K562 (cell line): ENCODE results near the gene TCF25. TPM values are rescaled to one million over a fixed set of nuclear protein-coding genes. Genes with fewer than 3 reads are reported as not detected.
A peak's percentile ranks its signal among the peaks of the same experiment; 100 is the strongest.

Source experiments
- BCOR ChIP-seq: fragments of 450-650 bp; IDR thresholded peaks from 2 replicates; pipeline ENCODE4 v1.6.1; 2016
- E2F3 ChIP-seq: fragments of 250-450 bp; sonication (Bioruptor Pico); IDR thresholded peaks from 2 replicates; pipeline ENCODE4 v1.4.0; 2020; ENCODE audit warnings: mild to moderate bottlenecking
- E2F4 ChIP-seq: sonication (generic); formaldehyde crosslinking; IDR thresholded peaks from 2 replicates; pipeline ENCODE4 v1.8.0; 2022; ENCODE audit warnings: mild to moderate bottlenecking, low read depth, missing genetic modification reagents
- ELK3 ChIP-seq: fragments of 450-650 bp; formaldehyde crosslinking; IDR thresholded peaks from 2 replicates; pipeline ENCODE4 v1.4.0; 2020; ENCODE audit warnings: mild to moderate bottlenecking
- ETV5 ChIP-seq: sonication (generic); formaldehyde crosslinking; IDR thresholded peaks from 2 replicates; pipeline ENCODE4 v1.4.0; 2020; ENCODE audit warnings: low read depth, mild to moderate bottlenecking, missing genetic modification reagents
- FOXO4 ChIP-seq: fragments of 450-650 bp; formaldehyde crosslinking; IDR thresholded peaks from 2 replicates; pipeline ENCODE4 v1.4.0; 2020; ENCODE audit warnings: mild to moderate bottlenecking, moderate library complexity
- MAX ChIP-seq: sonication (generic); formaldehyde crosslinking; IDR thresholded peaks from 2 replicates; pipeline ENCODE4 v1.9.0; 2022; ENCODE audit warnings: mild to moderate bottlenecking, missing genetic modification reagents
- MCM3 ChIP-seq: fragments of 450-650 bp; IDR thresholded peaks from 2 replicates; pipeline ENCODE4 v1.6.1; 2016
- MXI1 ChIP-seq: IDR thresholded peaks from 2 replicates; pipeline ENCODE4 v1.6.1; 2011; ENCODE audit warnings: low read depth, mild to moderate bottlenecking, improper control_type of control experiment, low read length
- NFE2 ChIP-seq: IDR thresholded peaks from 2 replicates; pipeline ENCODE4 v1.6.1; 2014; ENCODE audit warnings: antibody characterized with exemption, low read depth
- NFRKB ChIP-seq: fragments of 450-650 bp; IDR thresholded peaks from 2 replicates; pipeline ENCODE4 v1.6.1; 2016; ENCODE audit warnings: low read depth
- RBFOX2 ChIP-seq: fragments of 200-400 bp; formaldehyde crosslinking; IDR thresholded peaks from 2 replicates; pipeline ENCODE4 v1.6.1; 2017; ENCODE audit warnings: low read depth, mild to moderate bottlenecking, low read length, moderate library complexity
- RCOR1 ChIP-seq, 2 experiments: IDR thresholded peaks; 2 replicates each; pipeline ENCODE4 v1.6.1; 2012; ENCODE audit warnings: low read depth in 2 of 2, low read length in 2 of 2, borderline replicate concordance in 1 of 2, improper control_type of control experiment in 1 of 2
- SMARCE1 ChIP-seq: fragments of 450-650 bp; IDR thresholded peaks from 2 replicates; pipeline ENCODE4 v1.7.1; 2016; ENCODE audit warnings: mild to moderate bottlenecking
- TAF7 ChIP-seq: fragments of 450-650 bp; IDR thresholded peaks from 2 replicates; pipeline ENCODE4 v1.6.1; 2016; ENCODE audit warnings: missing genetic modification characterization, missing compliant biosample characterization
- TFAP4 ChIP-seq: sonication (generic); formaldehyde crosslinking; IDR thresholded peaks from 2 replicates; pipeline ENCODE4 v1.8.0; 2022; ENCODE audit warnings: missing genetic modification reagents, mild to moderate bottlenecking, moderate library complexity, borderline replicate concordance
- ZBTB34 ChIP-seq: fragments of 250-450 bp; sonication (Bioruptor Pico); IDR thresholded peaks from 2 replicates; pipeline ENCODE4 v1.8.0; 2021; ENCODE audit warnings: mild to moderate bottlenecking, moderate library complexity
- ZNF197 ChIP-seq: fragments of 200-800 bp; sonication (Bioruptor generic); IDR thresholded peaks from 2 replicates; pipeline ENCODE4 v1.6.1; 2016; ENCODE audit warnings: low read depth, missing genetic modification characterization, missing compliant biosample characterization
- ZNF398 ChIP-seq: fragments of 250-450 bp; sonication (Bioruptor Pico); IDR thresholded peaks from 2 replicates; pipeline ENCODE4 v1.8.0; 2021; ENCODE audit warnings: moderate library complexity, mild to moderate bottlenecking, inconsistent platforms
- ZNF668 ChIP-seq: fragments of 250-450 bp; sonication (Bioruptor Pico); IDR thresholded peaks from 2 replicates; pipeline ENCODE4 v1.8.0; 2022; ENCODE audit warnings: mild to moderate bottlenecking, inconsistent platforms
- polyA plus RNA-seq, 8 experiments: library from polyadenylated mRNA; depleted of rRNA in 4 of 8; stranded (reverse) in 5 of 8; unstranded in 3 of 8; fragments of >200 nt; fragmentation: Nextera tagmentation in 2 of 8; fragmentation: Illumina TruSeq in 1 of 8; extraction: Ambion mirVana in 2 of 8; extraction: Trizol in 1 of 8; gene quantifications; 2 replicates each; pipeline versions ENCODE4 v1.2.1 to v1.2.3, GENCODE V29; 2011 to 2014; ENCODE audit warnings: inconsistent platforms in 1 of 8, missing spikeins in 1 of 8
- total RNA-seq, 7 experiments: library from RNA; depleted of rRNA in 6 of 7; stranded (reverse); fragments of >200 nt in 6 of 7; fragmentation: Illumina TruSeq in 2 of 7; extraction: Trizol in 2 of 7; gene quantifications; 2 replicates each; pipeline versions ENCODE4 v1.2.1 to v1.2.3, GENCODE V29; 2011 to 2021; ENCODE audit warnings: low replicate concordance in 1 of 7

The TCF25 gene
- total and polyA plus RNA-seq, 9 of the 15 experiments (the other 6 are each of a cell fraction or from before 2014, with no cell fraction given): 9.0 to 154 (median 83.8) TPM

GRCh38 chr16:89921702-89922476 is 48.5 kb downstream of the TCF25 start (continued):
- no peak for TF ChIP-seq MAX (CRISPR knock-in tag)
- no peak for TF ChIP-seq ELK3 (CRISPR knock-in tag)
- peak; percentile 71; the same call in 1 of the 2 replicates for TF ChIP-seq ETV5 (CRISPR knock-in tag)
- TF ChIP-seq NFRKB: no peak
- peak; percentile 29; the same call in 1 of the 2 replicates for TF ChIP-seq TFAP4
- 0 out of 2 replicates have a peak, but pooled peaks have one; percentile 10 for TF ChIP-seq ZNF668 (CRISPR knock-in tag)
- TF ChIP-seq MXI1: no peak
- no peak for TF ChIP-seq TAF7
- no peak for TF ChIP-seq ZBTB34 (CRISPR knock-in tag)
- TF ChIP-seq RCOR1 (IDR thresholded peaks at IDR 0.05; ENCODE audit: borderline replicate concordance in 1 of 2, low read depth in 2 of 2, low read length in 2 of 2): peak in 1 of 2 experiments; percentile 66; a peak in 2 of 4 replicates
- no peak for TF ChIP-seq ZNF197 (CRISPR knock-in tag)
- peak; percentile 82 for TF ChIP-seq NFE2
- 0 out of 2 replicates have a peak, but pooled peaks have one; percentile 20 for TF ChIP-seq SMARCE1
- TF ChIP-seq MCM3: no peak
- TF ChIP-seq BCOR: no peak
- no peak for TF ChIP-seq FOXO4 (CRISPR knock-in tag)
- peak; percentile 67 for TF ChIP-seq RBFOX2
- TF ChIP-seq ZNF398 (CRISPR knock-in tag): no peak
- TF ChIP-seq E2F3 (CRISPR knock-in tag): no peak
- no peak for TF ChIP-seq E2F4 (CRISPR knock-in tag)
